Esophagus squamous epithelium (tissue), 5 donors: ENCODE measurements around the gene OSBPL9. TPM values are rescaled to one million over a fixed set of nuclear protein-coding genes. Genes with fewer than 3 reads are reported as not detected.

Experiments used
- DNase-seq: peaks from one replicate; lab custom pipeline; 2025; lab: John Stamatoyannopoulos, UW
- H3K27ac ChIP-seq, 4 donors: fragments of 200-600 bp; sonication (generic); one replicate each; pipeline ENCODE4 v1.5.1; 2016 to 2019; ENCODE audit warnings: mild to moderate bottlenecking in 1 of 4
- H3K27me3 ChIP-seq, 4 donors: fragments of 200-600 bp; sonication (generic); 1 replicate in 3 of 4; 2 replicates in 1 of 4; pipeline versions ENCODE4 v1.5.1 to v1.6.0; 2017 to 2021; ENCODE audit warnings: antibody characterized with exemption in 1 of 4
- H3K36me3 ChIP-seq, 3 donors: fragments of 200-600 bp; sonication (generic); one replicate each; pipeline ENCODE4 v1.5.1; 2016 to 2019
- H3K4me1 ChIP-seq, 3 donors: fragments of 200-600 bp; sonication (generic); one replicate each; pipeline ENCODE4 v1.5.1; 2017 to 2019
- H3K4me3 ChIP-seq, 4 donors: fragments of 200-600 bp; sonication (generic); 1 replicate in 3 of 4; 2 replicates in 1 of 4; pipeline ENCODE4 v1.5.1; 2016 to 2019; ENCODE audit warnings: mild to moderate bottlenecking in 2 of 4, moderate library complexity in 1 of 4
- H3K9me3 ChIP-seq, 3 donors: fragments of 200-600 bp; sonication (generic); one replicate each; pipeline ENCODE4 v1.5.1; 2016 to 2019
- CTCF ChIP-seq, 6 experiments: fragments of 450-650 bp in 4 of 6; fragments of 200-600 bp in 2 of 6; sonication (generic) in 2 of 6; IDR thresholded peaks; one replicate each; pipeline ENCODE4 v1.5.1; 2016 to 2019; ENCODE audit warnings: antibody characterized with exemption in 6 of 6, mild to moderate bottlenecking in 4 of 6, moderate library complexity in 4 of 6
- POLR2A ChIP-seq, 4 donors: fragments of 450-650 bp; IDR thresholded peaks; one replicate each; pipeline ENCODE4 v1.6.1; 2017; ENCODE audit warnings: antibody characterized with exemption in 4 of 4, mild to moderate bottlenecking in 4 of 4, moderate library complexity in 3 of 4
- WGBS, 2 donors: methylation state at CpG; one replicate each; pipeline ENCODE4 v1.1.5; 2018; 5-methylcytosine and 5-hydroxymethylcytosine counted together
- intact Hi-C: fragments of 100-400 bp; cut with DNase I; formaldehyde crosslinking; loops from one replicate; pipeline ENCODE4 v1.15.0; 2022
- total RNA-seq, 4 donors: library from RNA; depleted of rRNA; stranded (reverse); fragments of >200 nt; gene quantifications; one replicate each; pipeline ENCODE4 v1.1.0, GENCODE V29; 2016
- donor health status: DM: yes; HTN: yes; CAD: no.

The OSBPL9 gene
- total RNA-seq, 4 donors from 2014 or later = 13.9 to 71.9 (median 37.4) TPM

- intact Hi-C loops = no loop called here
- Histone ChIP-seq H3K9me3 (no peaks in the 10 kb centered on the region), H3K27ac (no peak overlapping the region), H3K36me3 (peaks cover 0 to 4% (median 0%) of the 10 kb centered on the region in 3 donors), H3K4me3 (no peak overlapping the region), H3K27me3 (no peaks in the 10 kb centered on the region), H3K4me1 (peaks cover 7 to 17% (median 13%) of the 10 kb centered on the region in 3 donors)
- DNase-seq = no peak
- 60 to 85% methylated on average over 1 of the region's 1 CpG for WGBS, 2 donors
- TF ChIP-seq POLR2A (IDR thresholded peaks at IDR 0.05) (no peak), CTCF (IDR thresholded peaks at IDR 0.05) (no peak)
These were observed 43.7 kb downstream of the OSBPL9 start for GRCh38 chr1:51660580-51660979.

DNA sequence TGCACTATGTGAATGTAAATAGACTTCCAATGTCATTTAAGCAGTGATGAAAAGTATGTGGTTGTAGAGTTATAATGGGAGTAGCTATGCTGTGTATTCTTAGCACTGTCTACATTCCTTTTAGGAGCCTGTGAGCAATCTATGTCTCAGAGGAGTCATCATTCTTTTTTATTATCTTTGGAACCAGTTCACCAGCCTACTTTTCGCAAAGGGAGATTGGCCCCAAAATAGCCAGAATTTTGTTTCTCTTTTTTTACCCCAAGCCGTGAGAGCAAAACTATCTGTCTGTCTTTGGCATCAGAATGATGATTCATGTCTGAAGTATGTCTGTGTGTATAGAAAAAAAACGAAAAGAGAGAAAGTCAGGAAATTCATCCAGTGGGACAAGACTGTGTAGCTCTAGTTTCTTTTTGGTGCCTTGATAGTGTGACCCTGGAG is 44.2 kb downstream of the OSBPL9 start:
- Histone ChIP-seq H3K4me1 (peaks cover 7 to 20% (median 13%) of the 10 kb centered on the region in 3 donors), H3K36me3 (no peaks in the 10 kb centered on the region), H3K27ac (peak overlapping the region in 1 of 4 donors; percentile 3), H3K9me3 (no peaks in the 10 kb centered on the region), H3K27me3 (no peaks in the 10 kb centered on the region), H3K4me3 (no peak overlapping the region)
- intact Hi-C loops = no loop called here
- TF ChIP-seq CTCF (IDR thresholded peaks at IDR 0.05) = no peak
- no peak for TF ChIP-seq POLR2A (IDR thresholded peaks at IDR 0.05)
- DNase-seq = no peak
- 10% methylated on average over 3 of the region's 3 CpGs for WGBS, 2 donors

GRCh38 chr1:51663105-51663504 is 46.2 kb downstream of the OSBPL9 start:
- no peak for TF ChIP-seq CTCF (IDR thresholded peaks at IDR 0.05)
- TF ChIP-seq POLR2A (IDR thresholded peaks at IDR 0.05) = no peak
- H3K4me3 ChIP-seq = no peak overlapping the region
- no peak for DNase-seq
- 45 to 70% methylated on average over 1 of the region's 1 CpG for WGBS, 2 donors
- no peaks in the 10 kb centered on the region for H3K9me3 ChIP-seq
- no peaks in the 10 kb centered on the region for H3K36me3 ChIP-seq
- H3K4me1 ChIP-seq = peaks cover 7 to 31% (median 13%) of the 10 kb centered on the region in 3 donors
- H3K27ac ChIP-seq = no peak overlapping the region
- H3K27me3 ChIP-seq = no peaks in the 10 kb centered on the region
- intact Hi-C loops = no loop called here

DNA sequence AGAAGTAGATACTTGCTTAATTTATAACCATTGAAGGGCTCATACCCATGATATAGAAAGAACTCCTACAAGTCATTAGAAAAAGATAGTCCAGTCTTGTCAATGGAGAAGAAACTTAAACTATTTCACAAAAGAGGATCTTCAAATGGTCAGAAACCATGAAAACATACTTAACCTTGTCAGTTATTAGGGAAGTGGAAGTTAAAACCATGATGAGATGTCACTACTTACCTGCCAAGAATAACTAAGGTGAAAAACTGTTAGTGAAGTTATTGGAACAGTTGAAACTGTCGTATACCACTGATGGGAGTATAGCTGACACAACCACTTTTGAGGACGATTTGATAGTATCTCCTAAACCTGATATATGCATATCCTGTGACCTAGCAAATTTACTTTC is 46.8 kb downstream of the OSBPL9 start:
- 76 to 98% methylated on average over 2 of the region's 2 CpGs for WGBS, 2 donors
- Histone ChIP-seq H3K36me3 (no peaks in the 10 kb centered on the region), H3K27ac (no peak overlapping the region), H3K4me3 (no peak overlapping the region), H3K9me3 (no peaks in the 10 kb centered on the region), H3K4me1 (peaks cover 7 to 34% (median 13%) of the 10 kb centered on the region in 3 donors), H3K27me3 (no peaks in the 10 kb centered on the region)
- TF ChIP-seq POLR2A (IDR thresholded peaks at IDR 0.05) = no peak
- no peak for TF ChIP-seq CTCF (IDR thresholded peaks at IDR 0.05)
- no peak for DNase-seq
- intact Hi-C loops = no loop called here

DNA sequence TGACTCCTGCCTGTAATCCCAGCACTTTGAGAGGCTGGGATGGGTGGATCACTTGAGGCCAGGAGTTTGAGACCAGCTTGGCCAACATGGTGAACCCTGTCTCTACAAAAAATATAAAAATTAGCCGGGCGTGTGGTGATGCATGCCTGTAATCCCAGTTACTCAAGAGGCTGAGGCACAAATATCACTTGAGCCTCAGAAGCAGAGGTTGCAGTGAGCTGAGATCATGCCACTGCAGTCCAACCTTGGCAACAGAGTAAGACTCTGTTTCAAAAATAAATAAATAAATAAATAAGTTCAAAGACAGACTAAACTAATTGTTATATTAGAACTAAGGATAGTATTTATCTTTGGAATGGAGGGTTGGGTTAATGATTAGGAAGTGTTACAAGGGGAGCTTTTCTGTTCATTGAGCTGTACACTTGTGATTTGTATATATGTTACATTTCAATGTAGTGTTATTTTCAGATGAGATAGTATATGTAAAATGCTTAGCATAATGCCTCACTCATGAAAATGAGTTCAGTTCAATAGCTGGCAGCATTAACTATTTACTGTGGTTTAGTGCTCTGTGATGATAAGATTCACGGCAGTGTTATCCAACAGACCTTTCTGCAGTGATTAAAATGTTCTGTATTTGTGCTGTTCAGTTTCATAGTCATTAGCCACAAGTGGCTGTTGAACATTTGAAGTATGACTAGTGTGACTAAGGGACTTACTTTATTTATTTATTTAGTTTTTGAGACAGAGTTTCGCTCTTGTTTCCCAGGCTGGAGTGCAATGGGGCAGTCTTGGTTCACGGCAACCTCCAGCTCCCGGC is 47.7 kb downstream of the OSBPL9 start:
- H3K36me3 ChIP-seq = no peaks in the 10 kb centered on the region
- no peak overlapping the region for H3K4me3 ChIP-seq
- intact Hi-C loops = no loop called here
- 90 to 93% methylated on average over 6 of the region's 6 CpGs for whole genome bisulfite sequencing, 2 donors
- H3K27me3 ChIP-seq = no peaks in the 10 kb centered on the region
- no peak overlapping the region for H3K27ac ChIP-seq
- peaks cover 7 to 44% (median 13%) of the 10 kb centered on the region in 3 donors for H3K4me1 ChIP-seq
- TF ChIP-seq CTCF (IDR thresholded peaks at IDR 0.05) (no peak), POLR2A (IDR thresholded peaks at IDR 0.05) (no peak)
- no peaks in the 10 kb centered on the region for H3K9me3 ChIP-seq
- no peak for DNase-seq
